COLO829 (cell line): ENCODE data around the gene SENP5.
A peak's percentile ranks its signal among the peaks of the same experiment; 100 is the strongest.
"Not testable (repeated sequence)": the region's sequence is repeated elsewhere in the genome, so short reads cannot be mapped to it uniquely, and the experiment has no call there.

Source experiments
- DNase-seq: peaks from one replicate; pipeline ENCODE4 v3.0.0; 2012; ENCODE audit warnings: low spot score

The SENP5 gene, protein sequence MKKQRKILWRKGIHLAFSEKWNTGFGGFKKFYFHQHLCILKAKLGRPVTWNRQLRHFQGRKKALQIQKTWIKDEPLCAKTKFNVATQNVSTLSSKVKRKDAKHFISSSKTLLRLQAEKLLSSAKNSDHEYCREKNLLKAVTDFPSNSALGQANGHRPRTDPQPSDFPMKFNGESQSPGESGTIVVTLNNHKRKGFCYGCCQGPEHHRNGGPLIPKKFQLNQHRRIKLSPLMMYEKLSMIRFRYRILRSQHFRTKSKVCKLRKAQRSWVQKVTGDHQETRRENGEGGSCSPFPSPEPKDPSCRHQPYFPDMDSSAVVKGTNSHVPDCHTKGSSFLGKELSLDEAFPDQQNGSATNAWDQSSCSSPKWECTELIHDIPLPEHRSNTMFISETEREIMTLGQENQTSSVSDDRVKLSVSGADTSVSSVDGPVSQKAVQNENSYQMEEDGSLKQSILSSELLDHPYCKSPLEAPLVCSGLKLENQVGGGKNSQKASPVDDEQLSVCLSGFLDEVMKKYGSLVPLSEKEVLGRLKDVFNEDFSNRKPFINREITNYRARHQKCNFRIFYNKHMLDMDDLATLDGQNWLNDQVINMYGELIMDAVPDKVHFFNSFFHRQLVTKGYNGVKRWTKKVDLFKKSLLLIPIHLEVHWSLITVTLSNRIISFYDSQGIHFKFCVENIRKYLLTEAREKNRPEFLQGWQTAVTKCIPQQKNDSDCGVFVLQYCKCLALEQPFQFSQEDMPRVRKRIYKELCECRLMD

DNA sequence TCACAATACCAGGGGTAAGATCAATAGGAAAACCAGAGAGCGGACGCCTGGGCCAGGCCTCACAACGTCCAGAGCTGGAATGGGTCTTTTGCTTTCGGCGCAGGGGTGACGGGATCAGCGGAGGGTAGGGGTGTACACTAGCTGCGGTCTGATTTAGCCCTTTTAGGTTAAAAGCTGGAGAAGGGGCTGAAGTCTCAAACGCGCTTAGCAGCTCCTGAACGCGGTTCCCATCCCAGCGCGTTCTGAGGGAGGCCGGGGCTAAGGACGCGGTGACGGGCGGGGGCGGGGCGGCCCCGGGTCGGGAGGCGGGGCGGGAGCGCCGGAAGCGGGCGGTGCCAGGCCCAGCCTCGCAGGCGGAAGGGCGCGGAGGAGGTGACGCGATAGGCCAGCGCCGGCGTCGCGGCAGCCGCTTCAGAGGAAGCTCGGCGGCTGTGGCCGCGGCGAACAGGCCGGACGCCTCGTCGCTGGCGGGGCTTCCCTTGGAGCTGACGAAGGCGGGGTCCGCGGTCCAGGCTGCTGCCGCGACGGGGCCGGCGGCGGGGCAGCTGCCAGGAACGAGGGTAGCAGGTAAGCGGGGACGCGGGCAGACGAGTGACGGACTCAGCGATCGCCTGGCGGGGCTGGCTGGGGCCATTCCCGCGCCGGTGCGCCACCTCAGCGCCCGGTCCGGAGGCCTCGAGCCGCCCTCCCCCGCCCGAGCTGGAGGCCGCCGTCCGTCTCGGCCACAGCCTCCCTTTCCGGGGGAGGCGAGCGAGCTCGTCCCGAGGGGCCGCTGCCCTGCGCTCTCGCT lies at the start of gene SENP5:
Gene SENP5, plus strand, starts transcription at position 414 of the 790 bp plus-strand sequence. CDS start 17,262 bp downstream, outside the sequence.
- DNase-seq: peak; percentile 80

DNA sequence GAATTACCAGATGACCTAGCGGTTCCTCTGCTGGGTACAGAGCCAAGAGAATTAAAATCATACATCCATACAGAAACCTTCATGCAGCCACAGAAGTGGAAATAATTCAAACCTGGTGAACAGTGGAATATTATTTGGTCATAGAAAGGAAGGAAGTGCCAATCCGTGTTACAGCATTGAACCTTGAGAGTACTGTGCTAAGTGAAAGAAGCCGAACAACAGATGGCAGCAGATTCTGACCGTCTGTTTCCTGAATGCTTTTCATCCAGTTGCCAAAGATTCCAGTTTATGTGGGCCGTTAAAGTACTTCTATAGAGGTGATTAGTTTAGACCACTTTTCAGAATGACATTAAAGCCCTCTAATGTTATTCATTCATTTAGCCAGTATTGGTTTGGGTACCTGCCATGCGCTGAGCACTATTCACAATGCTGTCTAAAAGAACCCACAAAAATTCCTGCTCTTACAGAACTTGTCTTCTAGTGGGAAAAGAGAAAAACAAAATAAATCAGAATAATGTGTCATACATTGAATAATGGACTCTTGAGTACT lies 45.8 kb upstream of the SENP5 start:
- no peak for DNase-seq

DNA sequence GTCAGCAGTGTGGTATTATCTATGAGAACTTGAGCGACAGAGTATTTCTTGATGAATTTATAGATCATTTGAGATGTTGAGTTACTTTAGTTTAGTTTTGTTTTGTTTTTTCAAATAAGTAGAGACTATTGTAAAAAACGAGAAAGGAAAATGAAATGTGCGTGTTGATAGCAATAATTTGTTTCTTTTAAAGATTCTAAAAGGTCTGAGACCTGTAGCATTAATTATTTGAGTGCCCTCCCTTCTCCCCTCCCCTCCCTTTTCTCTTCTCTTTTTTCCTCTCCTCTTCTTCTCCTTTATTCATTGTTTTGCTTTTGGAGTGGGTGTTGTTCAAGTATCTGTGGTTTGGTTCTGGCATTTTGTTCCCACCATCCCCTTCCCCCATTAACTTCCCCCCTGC lies 38.1 kb upstream of the SENP5 start:
- not testable (repeated sequence) for DNase-seq

DNA sequence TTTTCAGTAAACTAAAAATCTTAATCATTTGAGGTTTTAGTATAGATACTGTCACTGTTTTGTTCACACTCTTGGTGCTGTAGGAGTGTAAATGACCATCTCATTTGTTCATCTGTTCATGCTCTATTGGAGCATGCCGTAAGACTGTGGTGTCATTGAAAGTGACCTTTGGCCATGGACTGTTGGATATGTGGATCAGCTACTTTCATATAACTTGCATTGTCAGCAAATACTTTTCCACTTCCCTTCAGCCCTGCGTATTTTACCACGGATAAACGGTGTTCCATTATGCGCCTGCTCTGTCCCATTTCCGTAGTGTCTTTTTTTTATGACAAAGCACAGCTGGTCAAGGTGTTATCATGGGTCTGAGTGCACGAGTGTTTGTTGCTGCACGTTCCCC lies 32.6 kb upstream of the SENP5 start:
- DNase-seq: no peak

DNA sequence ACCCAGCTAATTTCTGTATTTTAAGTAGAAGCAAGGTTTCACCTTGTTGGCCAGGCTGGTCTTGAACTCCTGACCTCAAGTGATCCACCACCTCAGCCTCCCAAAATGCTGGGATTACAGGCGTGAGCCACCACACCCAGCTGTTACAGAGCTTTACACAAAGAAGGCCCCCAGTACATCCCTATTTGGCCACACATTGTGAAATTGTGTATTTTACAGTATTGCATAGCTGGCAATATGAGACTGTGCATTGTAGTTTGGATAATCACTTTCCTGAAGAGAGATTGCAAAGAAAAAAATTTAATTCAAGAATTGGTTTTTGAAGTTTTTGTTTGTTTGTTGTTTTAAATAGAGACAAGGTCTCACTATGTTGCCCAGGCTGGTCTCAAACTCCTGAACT lies 31.1 kb upstream of the SENP5 start:
- DNase-seq: not testable (repeated sequence)

DNA sequence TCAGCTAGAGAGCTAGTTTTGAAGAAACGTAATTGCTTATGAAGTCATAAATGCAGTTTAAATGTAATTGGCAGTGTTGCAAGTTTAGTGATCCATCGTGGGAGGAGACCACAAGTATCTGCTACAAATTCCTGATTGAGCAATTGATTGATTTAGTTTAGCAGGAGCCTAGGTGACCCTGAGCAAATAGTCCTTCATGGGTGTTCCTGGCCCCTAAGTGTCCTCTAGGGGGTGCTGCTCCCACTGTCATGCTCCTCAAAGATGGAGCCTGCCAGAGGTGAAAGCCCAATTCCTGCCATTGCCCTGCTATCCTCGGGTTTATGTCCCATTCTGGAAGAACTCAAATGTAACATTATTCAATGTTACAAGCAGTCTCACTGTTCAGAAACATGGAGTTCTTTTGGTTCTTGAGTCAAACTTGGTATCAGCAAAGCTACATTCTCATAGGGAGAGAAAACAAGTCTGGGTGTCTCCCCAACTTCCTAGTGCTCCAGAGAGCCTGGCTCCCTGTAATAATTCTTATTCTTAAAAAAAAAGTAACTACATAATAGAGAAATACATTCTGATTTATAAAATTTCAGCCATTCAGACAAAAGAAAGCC lies 29.8 kb upstream of the SENP5 start:
- peak; percentile 75 for DNase-seq

DNA sequence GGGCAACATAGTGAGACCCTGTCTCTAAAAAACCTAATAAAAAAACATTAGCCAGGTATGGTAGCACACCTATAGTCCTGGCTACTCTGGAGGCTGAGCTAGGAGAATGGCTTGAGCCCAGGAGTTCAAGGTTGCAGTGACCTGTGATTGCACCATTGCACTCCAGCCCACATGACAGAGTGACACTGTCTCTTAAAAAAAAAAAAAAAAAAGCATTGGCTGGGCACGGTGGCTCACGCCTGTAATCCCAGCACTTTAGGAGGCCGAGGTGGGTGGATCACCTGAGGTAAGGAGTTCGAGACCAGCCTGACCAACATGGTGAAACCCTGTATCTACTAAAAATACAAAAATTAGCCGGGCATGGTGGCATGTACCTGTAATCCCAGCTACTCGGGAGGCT lies 28.4 kb upstream of the SENP5 start:
- DNase-seq: not testable (repeated sequence)

DNA sequence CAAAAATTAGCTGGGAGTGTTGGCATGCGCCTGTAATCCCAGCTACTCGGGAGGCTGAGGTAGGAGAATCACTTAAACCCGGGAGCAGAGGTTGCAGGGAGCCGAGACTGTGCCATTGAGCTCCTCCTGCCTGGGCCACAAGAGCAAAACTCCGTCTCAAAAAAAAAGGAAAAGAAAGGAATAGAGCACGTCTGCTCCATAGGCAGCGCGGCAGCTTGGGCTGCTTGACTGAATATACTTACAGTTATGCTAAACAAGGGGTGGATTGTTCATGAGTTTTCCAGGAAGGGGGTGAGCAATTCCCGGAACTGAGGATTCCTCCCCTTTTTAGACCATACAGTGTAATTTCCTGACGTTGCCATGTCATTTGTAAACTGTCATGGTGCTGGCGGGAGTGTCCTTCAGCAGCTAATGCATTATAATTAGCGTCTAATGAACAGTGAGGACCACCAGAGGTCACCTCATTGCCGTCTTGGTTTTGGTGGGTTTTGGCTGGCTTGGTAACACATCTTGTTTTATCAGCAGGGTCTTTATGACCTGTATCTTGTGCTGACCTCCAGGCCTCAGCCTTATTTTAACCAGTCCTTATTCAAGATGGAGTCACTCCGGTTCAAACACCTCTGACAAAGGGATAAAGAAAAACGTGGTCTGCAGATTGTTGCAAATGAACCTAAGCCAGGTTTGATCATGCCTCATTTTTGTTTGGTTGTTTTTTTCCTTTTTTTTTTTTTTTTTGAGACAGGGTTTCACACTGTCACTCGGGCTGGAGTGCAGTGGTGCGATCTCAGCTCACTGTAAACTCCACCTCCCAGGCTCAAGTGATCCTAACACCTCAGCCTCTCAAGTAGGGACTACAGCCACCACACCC lies 24.9 kb upstream of the SENP5 start:
- DNase-seq: peak; percentile 58

DNA sequence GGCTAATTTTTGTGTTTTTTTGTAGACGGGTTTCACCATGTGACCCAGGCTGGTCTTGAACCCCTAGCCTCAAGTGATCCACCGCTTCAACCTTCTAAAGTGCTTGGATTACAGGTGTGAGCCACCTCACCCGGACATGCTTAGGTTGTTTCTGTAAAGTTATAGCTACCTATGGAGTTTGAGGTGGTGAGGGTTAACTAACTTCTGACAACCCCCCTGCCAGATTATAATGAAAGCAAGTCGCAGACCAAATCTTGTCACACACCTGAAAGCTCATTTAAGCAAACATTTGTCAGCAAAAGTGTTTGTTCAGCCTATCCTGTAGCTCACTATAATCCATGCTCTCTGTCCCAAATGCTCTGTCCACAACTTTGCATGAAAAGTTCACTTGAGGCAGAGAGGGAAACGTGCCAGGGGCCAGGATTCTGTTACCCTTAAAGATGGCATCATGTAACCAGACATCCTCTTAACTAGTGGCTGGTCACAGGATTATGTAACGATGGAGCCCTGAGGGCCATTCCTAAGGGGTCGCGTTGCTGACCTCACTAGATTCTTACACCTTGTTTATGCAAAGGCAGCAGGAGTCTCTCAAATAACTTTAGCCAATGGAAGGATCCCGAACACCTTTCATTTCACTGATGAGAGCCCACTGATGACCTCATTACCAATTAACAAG lies 24.1 kb upstream of the SENP5 start:
- DNase-seq: no peak

DNA sequence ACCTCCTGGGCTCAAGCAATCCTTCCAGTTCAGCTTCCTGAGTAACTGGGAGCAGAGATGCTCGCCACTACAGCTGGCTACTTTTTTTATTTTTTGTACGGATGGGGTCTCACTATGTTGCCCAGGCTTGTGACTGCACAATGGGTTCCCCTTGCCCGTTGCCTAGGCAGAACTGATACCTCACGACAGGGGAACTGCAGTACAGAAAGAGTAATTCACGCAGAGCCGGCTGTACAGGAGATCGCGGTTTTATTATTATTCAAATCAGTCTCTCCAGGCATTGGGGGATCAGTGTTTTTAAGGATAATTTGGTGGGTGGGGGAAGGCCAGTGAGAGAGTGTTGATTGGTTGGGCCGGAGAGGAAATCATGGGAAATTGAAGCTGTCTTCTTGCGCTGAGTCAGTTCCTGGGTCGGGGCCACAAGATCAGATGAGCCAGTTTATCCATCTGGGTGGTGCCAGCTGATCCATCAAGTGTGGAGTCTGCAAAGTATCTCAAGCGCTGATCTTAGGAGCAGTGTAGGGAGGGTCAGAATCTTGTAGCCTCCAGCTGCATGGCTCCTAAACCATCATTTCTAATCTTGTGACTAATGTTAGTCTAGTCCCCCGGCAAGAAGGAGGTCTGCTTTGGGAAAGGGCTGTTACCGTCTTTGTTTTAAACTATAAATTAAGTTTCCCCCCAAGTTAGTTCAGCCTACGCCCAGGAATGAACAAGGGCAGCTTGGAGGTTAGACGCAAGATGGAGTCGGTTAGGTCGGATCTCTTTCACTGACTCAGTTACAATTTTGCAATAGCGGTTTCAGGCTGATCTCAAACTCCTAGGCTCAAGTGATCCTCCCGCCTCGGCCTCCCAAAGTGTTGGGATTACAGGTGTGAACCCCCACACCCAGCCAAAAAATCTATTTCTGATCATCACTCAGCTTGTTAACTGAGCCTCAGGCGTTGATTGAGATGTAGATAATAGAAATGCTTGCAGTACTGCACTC lies 23.2 kb upstream of the SENP5 start:
- DNase-seq: not testable (repeated sequence)

DNA sequence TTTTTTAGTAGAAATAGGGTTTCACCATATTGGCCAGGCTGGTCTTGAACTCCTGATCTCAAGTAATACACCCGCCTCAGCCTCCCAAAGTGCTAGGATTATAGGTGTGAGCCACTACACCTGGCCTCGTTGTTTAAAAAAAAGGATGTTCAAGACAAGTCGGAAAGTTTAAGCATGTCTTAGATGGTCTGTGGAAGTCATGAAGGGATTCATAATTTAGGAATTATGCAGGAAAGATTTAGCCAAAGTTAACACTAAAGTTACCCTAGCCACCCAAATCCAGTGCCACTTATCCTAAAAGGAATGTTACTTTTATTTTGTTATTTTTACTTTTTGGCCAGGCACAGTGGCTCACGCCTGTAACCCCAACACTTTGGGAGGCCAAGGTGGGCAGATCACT lies 19.3 kb upstream of the SENP5 start:
- not testable (repeated sequence) for DNase-seq

DNA sequence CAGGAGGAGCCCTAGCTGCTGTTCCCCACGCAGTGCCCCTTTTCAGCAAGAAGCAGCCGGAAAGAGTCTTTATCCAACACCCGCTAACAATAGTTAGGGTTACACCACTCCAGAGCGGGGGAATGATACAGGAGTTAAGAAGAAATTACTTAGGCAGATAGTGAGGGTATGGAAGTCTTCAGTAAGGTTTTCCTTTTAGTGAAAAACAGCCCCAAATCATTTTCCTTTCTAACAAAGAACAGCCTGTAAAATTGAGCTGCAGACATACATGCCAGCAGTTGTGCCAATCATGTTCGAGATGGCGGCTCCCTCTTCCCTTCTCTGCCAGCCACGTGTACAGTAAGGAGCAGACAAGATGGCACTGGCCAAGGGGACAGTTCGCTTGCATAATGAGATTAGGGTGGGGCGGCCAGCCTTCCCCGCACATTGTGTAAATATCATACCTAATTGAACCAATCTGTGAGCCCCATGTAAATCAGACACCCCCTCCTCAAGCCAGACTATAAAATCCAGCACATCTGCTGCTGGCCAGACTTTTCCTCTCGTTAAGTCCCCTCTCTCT lies 18.5 kb upstream of the SENP5 start:
- no peak for DNase-seq

DNA sequence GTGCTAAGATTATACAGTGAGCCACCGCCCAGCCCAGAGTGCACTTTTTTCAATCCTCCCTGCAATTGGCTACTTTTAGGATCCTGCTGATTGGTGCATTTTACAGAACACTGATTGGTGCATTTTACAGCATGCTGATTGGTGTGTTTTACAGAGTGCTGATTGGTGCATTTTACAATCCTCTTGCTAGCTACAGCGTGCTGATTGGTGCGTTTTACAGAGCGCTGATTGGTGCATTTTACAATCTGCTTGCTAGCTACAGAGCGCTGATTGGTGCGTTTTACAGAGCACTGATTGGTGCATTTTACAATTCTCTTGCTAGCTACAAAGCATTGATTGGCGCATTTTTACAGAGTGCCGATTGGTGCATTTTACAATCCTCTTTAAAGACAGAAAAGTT lies 4.7 kb upstream of the SENP5 start:
- not testable (repeated sequence) for DNase-seq

DNA sequence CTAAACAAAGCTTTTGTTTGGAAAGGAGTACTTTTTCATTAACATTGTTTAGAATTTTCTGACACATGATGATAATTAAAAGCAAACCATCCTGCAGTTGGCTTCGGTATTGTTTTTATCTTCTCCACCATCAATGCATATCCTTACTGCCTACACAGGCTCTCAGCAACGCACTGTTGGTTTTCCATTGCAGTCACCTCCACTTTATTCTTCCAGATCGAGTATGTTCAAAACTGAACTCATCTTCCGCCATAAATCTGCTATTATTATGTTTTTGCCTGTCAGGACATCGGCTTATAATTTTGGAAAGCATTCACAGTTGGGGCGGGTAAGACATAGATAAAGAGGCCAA lies 589 bp upstream of the SENP5 start:
- DNase-seq: no peak

DNA sequence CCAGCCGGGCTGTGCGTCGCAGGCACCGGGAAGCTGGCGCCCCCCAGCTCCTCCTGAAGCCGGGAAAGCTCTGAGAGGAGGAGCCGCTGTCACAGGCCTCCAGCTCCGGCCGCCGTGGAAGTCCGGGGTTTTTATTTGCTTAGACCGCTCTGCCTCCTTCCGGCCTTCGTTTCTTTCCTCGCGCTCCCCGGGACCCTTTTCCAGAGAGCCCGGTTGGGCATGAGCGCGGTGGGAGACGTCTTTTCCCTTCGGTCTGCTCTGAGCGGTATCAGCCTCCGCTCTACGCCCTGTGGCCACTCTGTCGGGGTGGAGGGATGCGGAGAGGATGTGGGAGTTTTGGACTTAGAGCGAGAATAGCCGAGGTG lies 559 bp downstream of the SENP5 start:
- no peak for DNase-seq

DNA sequence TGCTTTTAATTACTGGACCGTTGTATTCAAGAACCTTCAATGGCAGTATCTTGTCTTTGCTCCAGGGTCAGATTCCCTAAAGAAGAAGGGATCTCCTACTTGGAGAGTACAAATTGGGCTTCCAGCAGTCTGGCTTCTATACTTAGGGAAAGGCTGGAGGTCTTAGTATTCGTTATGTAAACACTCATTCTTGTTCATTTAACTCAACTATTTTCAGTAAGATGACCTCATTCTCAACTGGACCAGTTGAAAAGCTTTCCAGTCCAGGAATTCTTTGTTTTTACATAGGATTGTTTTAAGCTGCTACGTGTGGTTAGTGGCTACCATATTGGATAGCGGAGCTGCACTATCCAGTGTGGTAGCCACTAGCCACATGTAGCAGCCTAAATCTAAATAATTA lies 4.6 kb downstream of the SENP5 start:
- DNase-seq: no peak

DNA sequence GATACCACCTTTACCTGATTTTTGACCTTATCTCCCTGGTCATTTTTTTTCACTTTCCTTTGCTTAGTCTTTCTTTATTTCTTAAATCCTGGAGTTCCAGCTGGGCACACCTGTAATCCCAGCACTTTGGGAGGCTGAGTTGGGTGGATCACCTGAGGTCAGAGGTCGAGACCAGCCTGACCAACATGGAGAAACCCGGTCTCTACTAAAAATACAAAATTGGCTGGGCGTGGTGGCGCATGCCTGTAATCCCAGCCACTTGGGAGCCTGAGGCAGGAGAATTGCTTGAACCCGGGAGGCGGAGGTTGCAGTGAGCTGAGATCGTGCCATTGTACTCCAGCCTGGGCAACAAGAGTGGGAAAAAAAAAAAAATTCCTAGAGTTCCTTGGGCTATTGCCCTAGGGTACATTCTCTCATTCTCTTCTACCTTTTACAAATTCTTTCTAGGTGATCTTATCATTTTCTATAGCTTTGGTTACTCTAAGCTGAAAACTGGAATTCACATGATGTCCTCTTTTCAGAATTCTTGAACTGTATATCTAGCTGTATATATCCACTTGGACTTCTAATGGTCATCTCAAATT lies 6.9 kb downstream of the SENP5 start:
- DNase-seq: not testable (repeated sequence)

DNA sequence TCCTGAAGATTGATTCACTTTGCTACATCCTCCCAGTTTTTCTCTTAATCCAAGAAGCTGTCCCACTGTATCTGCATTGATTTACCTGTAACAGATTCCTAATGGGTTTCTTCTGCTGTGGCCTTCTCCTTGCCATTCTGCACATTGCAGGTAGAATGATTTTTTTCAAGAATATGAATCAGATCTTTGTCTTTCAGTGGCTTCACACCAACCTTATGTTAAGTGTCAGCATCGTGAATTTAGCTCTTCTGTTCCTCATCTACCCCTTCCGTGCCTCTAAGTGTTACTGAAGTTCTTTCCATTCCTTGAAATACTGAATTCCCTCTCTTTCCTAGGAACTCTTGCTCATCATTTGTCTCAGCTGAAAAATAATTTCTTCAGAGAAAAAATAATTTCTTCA lies 7.5 kb downstream of the SENP5 start:
- DNase-seq: no peak
